Endodermal cell (in vitro differentiated cells): Measurements from ENCODE around the gene CMIP. TPM values are rescaled to one million over a fixed set of nuclear protein-coding genes. Genes with fewer than 3 reads are reported as not detected.

Experiments used
- DNase-seq: peaks from one replicate; pipeline ENCODE4 v3.0.0-alpha.2; 2017
- H3K27ac ChIP-seq: 2 replicates; pipeline ENCODE4 v1.5.1; 2013; ENCODE audit warnings: mild to moderate bottlenecking, low read depth, low read length, moderate library complexity
- H3K27me3 ChIP-seq: 2 replicates; pipeline ENCODE4 v1.6.1; 2013; ENCODE audit warnings: mild to moderate bottlenecking, low read length, moderate library complexity; ENCODE audit not compliant: insufficient read depth, control insufficient read depth, poor library complexity, severe bottlenecking
- H3K36me3 ChIP-seq: 2 replicates; pipeline ENCODE4 v1.7.0; 2013; ENCODE audit warnings: mild to moderate bottlenecking, low read length, moderate library complexity; ENCODE audit not compliant: control insufficient read depth, insufficient read depth
- H3K4me1 ChIP-seq: one replicate; pipeline ENCODE4 v1.7.0; 2013; ENCODE audit warnings: low read length; ENCODE audit not compliant: control insufficient read depth, insufficient read depth
- H3K4me3 ChIP-seq: 2 replicates; pipeline ENCODE4 v1.5.1; 2013; ENCODE audit warnings: mild to moderate bottlenecking, low read length, moderate library complexity
- H3K9ac ChIP-seq: 2 replicates; pipeline ENCODE4 v1.6.1; 2013; ENCODE audit warnings: mild to moderate bottlenecking, low read length, moderate library complexity; ENCODE audit not compliant: poor library complexity, severe bottlenecking; ENCODE audit errors: extremely low read depth
- H3K9me3 ChIP-seq: 2 replicates; pipeline ENCODE4 v1.6.1; 2013; ENCODE audit warnings: mild to moderate bottlenecking, low read length, moderate library complexity; ENCODE audit not compliant: control insufficient read depth
- H3K27ac Mint-ChIP-seq: 2 replicates; pipeline ENCODE4 v1.8.0; 2020; ENCODE audit warnings: mixed read lengths
- H3K27me3 Mint-ChIP-seq: 2 replicates; pipeline ENCODE4 v1.8.0; 2021; ENCODE audit warnings: mild to moderate bottlenecking, mixed read lengths; ENCODE audit not compliant: insufficient read depth
- H3K36me3 Mint-ChIP-seq: 2 replicates; pipeline ENCODE4 v1.8.0; 2020; ENCODE audit warnings: low read depth, mixed read lengths
- H3K4me1 Mint-ChIP-seq: 2 replicates; pipeline ENCODE4 v1.8.0; 2020; ENCODE audit warnings: mixed read lengths
- H3K4me3 Mint-ChIP-seq: 2 replicates; pipeline ENCODE4 v1.8.0; 2020; ENCODE audit warnings: mild to moderate bottlenecking, moderate library complexity, mixed read lengths
- H3K9me3 Mint-ChIP-seq: 2 replicates; pipeline ENCODE4 v1.8.0; 2020; ENCODE audit warnings: mild to moderate bottlenecking, mixed read lengths
- CTCF ChIP-seq: fragments of 200-600 bp; sonication (generic); conservative IDR thresholded peaks from 2 replicates; pipeline ENCODE4 v1.5.0; 2021; ENCODE audit warnings: antibody characterized with exemption, mild to moderate bottlenecking
- WGBS, 2 experiments: methylation state at CpG; one replicate each; pipeline versions ENCODE4 v1.1.5 to v1.1.7; 2013; ENCODE audit warnings: missing lambda C conversion rate in 2 of 2, mixed read lengths in 1 of 2; ENCODE audit not compliant: insufficient coverage in 1 of 2, insufficient read length in 1 of 2; 5-methylcytosine and 5-hydroxymethylcytosine counted together
- total RNA-seq, 2 donors: library from RNA; stranded (reverse); fragmentation: NEBNext Ultra II Directional in 1 of 2; extraction: Animal tissue kit (Norgen Biotek cat#: 25700) in 1 of 2; gene quantifications; 2 replicates in 1 of 2; 3 replicates in 1 of 2; pipeline ENCODE4 v1.2.1, GENCODE V29; 2021

The CMIP gene
- total RNA-seq, 2 donors from 2014 or later = 64.0 to 64.7 TPM

GRCh38 chr16:81499576-81500380 lies 55.2 kb downstream of the CMIP start:
- H3K27ac ChIP-seq = peak overlapping the region; percentile 24
- 87 to 93% methylated on average over 11 to 20 of the region's 20 CpGs for WGBS, 2 experiments

GRCh38 chr16:81500833-81501521 lies 56.4 kb downstream of the CMIP start:
- WGBS, 2 experiments = 94 to 95% methylated on average over 11 to 17 of the region's 17 CpGs
- H3K4me3 ChIP-seq = no peak overlapping the region
- DNase-seq = no peak
- no peaks in the 10 kb centered on the region for H3K4me1 ChIP-seq
- Mint-ChIP-seq H3K4me1 (no peaks in the 10 kb centered on the region), H3K36me3 (peaks cover 9% of the 10 kb centered on the region), H3K27me3 (no peaks in the 10 kb centered on the region), H3K4me3 (no peak overlapping the region), H3K27ac (peak overlapping the region; percentile 46), H3K9me3 (no peaks in the 10 kb centered on the region)
- no peak overlapping the region for H3K27ac ChIP-seq
- H3K27me3 ChIP-seq = no peaks in the 10 kb centered on the region
- H3K9me3 ChIP-seq = no peaks in the 10 kb centered on the region
- H3K36me3 ChIP-seq = no peaks in the 10 kb centered on the region
- H3K9ac ChIP-seq = no peak overlapping the region
- no peak for TF ChIP-seq CTCF

More at GRCh38 chr16:81499576-81500380, 55.2 kb downstream of the CMIP start:
- TF ChIP-seq CTCF = no peak
- H3K9me3 Mint-ChIP-seq = no peaks in the 10 kb centered on the region
- H3K4me3 Mint-ChIP-seq = no peak overlapping the region
- Histone ChIP-seq H3K4me3 (no peak overlapping the region), H3K27me3 (no peaks in the 10 kb centered on the region), H3K9me3 (no peaks in the 10 kb centered on the region), H3K9ac (no peak overlapping the region), H3K4me1 (no peaks in the 10 kb centered on the region), H3K36me3 (no peaks in the 10 kb centered on the region)
- no peak for DNase-seq
- H3K4me1 Mint-ChIP-seq = no peaks in the 10 kb centered on the region
- H3K27me3 Mint-ChIP-seq = no peaks in the 10 kb centered on the region
- H3K27ac Mint-ChIP-seq = peak overlapping the region; percentile 41
- H3K36me3 Mint-ChIP-seq = peaks cover 9% of the 10 kb centered on the region

GRCh38 chr16:81502396-81503070 lies 57.9 kb downstream of the CMIP start:
- Histone ChIP-seq H3K4me3 (no peak overlapping the region), H3K9ac (no peak overlapping the region), H3K9me3 (no peaks in the 10 kb centered on the region), H3K27ac (peak overlapping the region; percentile 88), H3K27me3 (no peaks in the 10 kb centered on the region), H3K36me3 (no peaks in the 10 kb centered on the region), H3K4me1 (no peaks in the 10 kb centered on the region)
- Mint-ChIP-seq H3K27me3 (no peaks in the 10 kb centered on the region), H3K27ac (peak overlapping the region; percentile 22), H3K4me3 (no peak overlapping the region), H3K36me3 (peaks cover 9% of the 10 kb centered on the region), H3K9me3 (no peaks in the 10 kb centered on the region), H3K4me1 (no peaks in the 10 kb centered on the region)
- no peak for DNase-seq
- no peak for TF ChIP-seq CTCF
- WGBS, 2 experiments = 92 to 93% methylated on average over 16 to 17 of the region's 17 CpGs
